GM10847 (cell line): ENCODE measurements around the gene SHC2.

Experiments
- POLR2A ChIP-seq: IDR thresholded peaks from 2 replicates; pipeline ENCODE4 v1.6.1; 2011; ENCODE audit not compliant: insufficient read length; ENCODE audit errors: extremely low read depth

Gene SHC2

GRCh38 chr19:400976-401865, 59.6 kb downstream of the SHC2 start:
- TF ChIP-seq POLR2A, result no peak

DNA sequence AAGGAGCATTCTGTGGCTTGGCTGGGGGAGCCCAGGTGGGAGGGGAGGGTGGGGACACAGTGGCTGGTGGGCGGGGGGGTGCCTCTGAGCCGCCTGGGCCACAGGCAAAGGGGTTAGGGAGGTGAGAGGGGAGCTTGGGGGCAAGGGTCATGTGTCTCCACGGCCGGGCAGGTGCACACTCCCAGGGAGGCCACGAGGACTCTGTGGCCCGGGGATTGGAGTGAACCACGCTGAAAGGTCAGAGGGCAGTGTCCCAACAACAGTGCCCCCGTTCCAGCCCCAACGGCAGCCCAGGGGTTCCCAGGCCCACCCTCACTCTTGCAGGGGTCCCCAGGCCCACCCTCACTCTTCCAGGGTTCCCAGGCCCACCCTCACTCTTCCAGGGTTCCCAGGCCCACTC, 61.5 kb downstream of the SHC2 start:
- no peak for TF ChIP-seq POLR2A

- no peak for TF ChIP-seq POLR2A
These were observed 62.1 kb downstream of the SHC2 start for GRCh38 chr19:398719-399118.

DNA sequence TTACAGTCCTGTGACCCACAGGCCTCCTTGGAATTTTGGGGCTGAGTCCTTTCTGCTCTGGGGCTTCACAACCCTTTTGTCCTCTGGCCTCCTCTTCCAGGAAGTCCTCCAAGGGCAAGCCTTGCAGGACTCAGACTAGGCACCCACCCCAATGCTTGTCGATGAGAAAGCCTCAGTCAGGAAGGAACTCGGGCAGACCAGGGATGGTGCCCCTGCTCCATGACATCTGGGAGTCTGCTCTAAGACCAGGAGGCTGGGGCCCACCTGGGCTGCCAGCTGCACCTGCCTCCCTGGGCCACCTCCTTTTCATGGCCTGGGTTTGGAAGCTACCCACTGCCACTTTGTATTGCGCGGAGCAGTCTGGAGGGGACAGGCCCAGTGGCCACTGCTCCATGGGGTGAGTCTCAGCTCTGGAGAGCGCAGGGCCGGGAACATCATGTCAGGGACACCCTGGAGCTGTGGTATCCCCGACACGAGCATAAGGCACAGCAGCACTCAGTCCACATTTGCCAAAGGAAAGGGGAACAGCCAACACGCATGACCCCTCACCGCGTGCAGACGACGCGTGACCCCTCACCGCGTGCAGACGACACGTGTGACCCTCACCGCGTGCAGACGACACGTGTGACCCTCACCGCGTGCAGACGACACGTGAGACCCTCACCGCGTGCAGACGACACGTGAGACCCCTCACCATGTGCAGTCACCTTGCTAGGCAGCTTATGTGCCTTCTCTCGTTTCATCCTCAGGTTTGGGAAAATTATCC, 62.7 kb downstream of the SHC2 start:
- TF ChIP-seq POLR2A, result no peak

GRCh38 chr19:397321-397720, 63.5 kb downstream of the SHC2 start:
- no peak for TF ChIP-seq POLR2A

DNA sequence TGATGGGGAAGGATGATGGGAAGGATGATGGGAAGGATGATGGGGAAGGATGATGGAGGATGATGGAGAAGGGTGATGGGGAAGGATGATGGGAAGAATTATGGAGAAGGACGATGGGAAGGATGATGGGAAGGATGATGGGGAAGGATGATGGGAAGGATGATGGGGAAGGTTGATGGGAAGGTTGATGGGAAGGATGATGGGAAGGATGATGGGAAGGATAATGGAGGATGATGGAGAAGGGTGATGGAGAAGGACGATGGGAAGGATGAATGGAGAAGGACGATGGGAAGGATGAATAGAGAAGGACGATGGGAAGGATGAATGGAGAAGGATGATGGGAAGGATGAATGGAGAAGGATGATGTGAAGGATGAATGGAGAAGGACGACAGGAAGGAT, 65.4 kb downstream of the SHC2 start:
- TF ChIP-seq POLR2A, result no peak

DNA sequence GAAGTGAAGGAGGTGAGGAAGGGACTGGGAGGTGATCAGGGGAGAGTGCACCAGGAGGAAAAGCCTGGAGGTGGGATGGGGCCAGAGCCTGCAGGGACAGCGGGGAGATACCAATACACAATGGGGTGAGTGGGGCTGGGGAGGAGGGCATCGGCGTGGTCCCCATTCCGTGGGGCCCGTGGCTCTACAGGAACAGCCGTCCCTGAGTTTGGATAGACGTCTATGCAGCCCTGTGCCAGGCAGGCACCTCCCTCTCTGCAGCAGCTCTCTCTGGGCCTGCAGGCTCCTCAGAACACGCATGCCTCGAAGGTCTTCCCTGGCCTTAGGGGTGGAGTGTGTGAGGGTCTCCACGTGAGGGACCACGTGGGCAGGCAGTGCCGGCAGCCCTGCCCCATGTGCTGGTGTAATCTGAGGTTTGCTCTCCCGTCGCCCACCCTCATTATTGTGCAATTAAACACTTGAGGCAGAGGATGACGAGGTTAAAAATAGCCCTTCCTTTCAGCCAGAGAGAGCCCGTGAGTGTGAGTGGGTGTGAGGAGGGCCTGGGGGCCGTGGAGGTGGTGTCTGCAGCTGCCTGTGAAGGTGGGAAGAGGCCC, 68.4 kb downstream of the SHC2 start:
- TF ChIP-seq POLR2A, result no peak

GRCh38 chr19:391726-392374, 69.0 kb downstream of the SHC2 start:
- no peak for TF ChIP-seq POLR2A

GRCh38 chr19:391207-391557, 69.7 kb downstream of the SHC2 start:
- no peak for TF ChIP-seq POLR2A

DNA sequence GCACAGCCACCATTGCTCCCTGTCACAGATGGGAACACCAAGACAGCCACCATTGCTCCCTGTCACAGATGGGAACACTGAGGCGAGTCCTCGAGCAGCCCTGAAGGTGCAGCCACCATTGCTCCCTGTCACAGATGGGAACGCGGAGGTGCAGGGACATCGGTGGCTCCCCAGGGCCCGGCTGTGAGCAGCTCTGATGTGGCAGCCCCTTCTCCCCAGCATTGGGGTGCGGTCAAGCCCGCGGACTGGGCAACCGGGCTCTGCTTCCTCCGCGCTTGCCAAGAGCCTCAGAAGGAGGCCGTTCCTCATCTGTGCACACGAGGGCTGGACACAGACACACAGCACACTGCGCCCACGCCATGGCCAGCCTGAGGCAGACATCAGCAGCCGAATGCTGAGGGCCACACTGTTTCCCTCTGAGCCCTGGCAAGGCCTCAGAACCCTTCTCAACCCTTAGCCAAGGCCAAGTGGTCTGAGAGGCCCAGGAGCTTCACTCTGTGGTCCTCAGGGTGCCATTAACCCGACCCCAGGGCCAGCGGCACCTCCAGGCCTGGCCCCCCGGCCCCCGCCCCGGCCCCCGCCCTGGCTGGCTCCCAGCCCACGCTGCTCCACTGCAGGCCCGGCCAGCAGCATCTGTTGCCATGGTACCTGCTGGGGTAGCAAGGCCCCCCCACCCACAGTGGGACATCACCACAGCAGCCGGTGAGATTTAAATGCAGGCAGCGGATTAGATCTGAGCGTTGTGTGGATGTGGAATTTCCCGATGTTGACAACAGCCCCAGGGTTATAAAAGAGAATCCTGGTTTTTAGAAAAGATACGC, 70.2 kb downstream of the SHC2 start:
- no peak for TF ChIP-seq POLR2A

DNA sequence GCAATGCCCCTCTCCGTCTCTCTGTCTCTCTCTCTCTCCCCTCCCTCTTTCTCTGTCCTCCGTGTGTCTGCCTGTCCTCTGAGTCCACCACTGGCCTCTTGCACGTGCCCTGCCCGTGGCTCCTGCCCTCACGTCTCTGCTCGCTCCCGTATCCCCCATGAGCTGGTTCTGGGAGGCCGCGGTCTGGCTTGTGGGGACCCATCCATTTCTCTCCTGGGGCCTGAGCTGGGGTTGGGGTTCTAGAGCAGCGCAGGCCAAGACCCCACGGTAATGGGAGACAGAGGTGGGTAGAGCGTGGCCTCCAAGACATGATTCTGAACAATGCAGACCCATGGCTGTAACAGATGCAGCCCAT, 70.9 kb downstream of the SHC2 start:
- TF ChIP-seq POLR2A, result no peak

- TF ChIP-seq POLR2A, result no peak
These were observed 71.4 kb downstream of the SHC2 start for GRCh38 chr19:389255-389934.

- TF ChIP-seq POLR2A, result no peak
These were observed 72.1 kb downstream of the SHC2 start for GRCh38 chr19:388691-389090.

- TF ChIP-seq POLR2A, result no peak
These were observed 73.1 kb downstream of the SHC2 start for GRCh38 chr19:387777-388176.
